Cerebellar cortex (tissue), 1 donor: ENCODE measurements around the gene MSRB3.
"Not testable (repeated sequence)": the region's sequence is repeated elsewhere in the genome, so short reads cannot be mapped to it uniquely, and the experiment has no call there.

Experiments
- DNase-seq: peaks from one replicate; pipeline ENCODE4 v3.0.0-alpha.2; 2015; ENCODE audit warnings: low spot score

MSRB3 gene

DNA sequence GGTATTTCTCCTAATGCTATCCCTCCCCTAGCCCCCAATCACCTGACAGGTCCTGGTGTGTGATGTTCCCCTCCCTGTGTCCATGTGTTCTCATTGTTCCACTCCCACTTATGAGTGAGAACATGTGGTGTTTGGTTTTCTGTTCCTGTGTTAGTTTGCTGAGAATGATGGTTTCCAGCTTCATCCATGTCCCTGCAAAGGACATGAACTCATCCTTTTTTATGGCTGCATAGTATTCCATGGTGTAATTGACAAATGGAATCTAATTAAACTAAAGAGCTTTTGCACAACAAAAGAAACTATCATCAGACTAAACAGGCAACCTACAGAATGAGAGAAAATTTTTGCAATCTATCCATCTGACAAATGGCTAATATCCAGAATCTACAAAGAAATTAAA is 178.9 kb downstream of the MSRB3 start:
- not testable (repeated sequence) for DNase-seq

DNA sequence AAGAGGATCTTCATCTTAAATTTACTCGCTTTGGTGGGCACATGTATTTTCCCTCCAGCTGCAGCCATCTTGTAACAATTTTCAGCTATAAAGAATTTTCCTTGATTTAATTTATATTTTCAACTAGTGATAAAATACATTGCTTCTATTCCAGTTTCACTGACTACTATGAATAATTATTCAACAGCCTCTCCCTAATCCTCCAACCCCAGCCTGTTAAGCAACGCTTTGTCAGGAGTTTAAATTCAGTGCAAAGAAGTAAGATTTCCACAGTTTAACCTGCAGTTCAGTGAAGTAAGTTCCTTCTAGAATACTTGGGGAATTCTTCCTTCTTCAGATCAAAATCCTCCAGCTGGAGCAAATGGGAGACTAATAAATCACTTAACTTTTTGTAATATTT is 180.2 kb downstream of the MSRB3 start:
- DNase-seq, result no peak

DNA sequence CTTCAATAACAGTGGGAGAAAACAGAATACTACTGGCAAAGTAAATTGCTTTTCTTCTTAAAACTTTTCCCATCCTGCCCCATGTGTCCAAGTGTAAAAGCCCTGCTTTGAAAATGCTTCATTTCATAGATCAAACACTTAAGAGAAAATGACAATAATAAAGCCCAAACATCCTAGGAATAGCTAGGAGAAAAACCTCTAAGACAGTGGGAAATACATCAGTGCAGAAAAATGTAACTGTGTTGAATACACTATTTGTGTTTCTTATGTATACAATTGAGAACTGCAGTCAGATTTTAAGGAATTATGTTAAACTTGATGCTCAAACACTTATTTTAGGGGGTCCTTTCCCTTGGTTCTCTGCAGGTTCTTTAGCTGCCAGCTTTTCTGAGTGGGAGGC is 181.1 kb downstream of the MSRB3 start:
- no peak for DNase-seq

DNA sequence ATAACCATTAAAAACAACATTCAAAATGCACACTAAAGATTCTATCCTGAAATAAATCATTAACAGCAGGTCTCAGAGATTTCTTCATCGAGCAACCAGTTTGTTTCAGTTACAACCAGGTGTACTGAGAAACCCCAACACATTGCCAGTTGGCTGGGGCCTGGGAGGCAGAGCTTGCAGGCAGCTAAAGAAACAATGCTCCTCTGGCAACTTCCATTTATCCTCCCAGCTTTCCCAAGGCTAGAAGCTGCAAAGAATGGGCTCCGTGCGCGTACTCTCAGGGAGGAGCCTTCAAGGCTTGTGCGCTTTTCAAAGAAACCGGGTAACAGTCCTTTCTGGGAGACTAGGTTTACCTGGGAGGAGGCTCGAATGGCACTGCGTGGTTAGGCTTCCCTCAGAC is 181.6 kb downstream of the MSRB3 start:
- DNase-seq, result no peak

DNA sequence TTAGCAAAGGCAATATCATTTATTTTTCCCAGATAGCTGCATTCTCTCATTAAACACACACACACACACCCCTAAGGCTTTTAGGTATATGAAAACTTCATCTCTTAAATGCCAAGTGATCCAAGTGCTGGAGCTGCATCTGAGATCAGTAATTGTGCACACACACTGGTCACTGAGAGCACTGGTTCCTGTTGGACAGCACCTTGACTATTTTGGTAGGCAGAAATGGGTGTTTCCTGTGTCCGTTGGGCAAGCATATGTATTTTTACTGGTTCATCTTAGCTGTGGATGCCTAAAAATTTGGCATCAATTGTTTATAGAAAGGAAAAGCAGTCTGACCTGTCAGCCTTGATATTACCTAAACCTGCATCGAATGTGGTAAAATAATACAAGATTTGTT is 182.5 kb downstream of the MSRB3 start:
- DNase-seq, result no peak

DNA sequence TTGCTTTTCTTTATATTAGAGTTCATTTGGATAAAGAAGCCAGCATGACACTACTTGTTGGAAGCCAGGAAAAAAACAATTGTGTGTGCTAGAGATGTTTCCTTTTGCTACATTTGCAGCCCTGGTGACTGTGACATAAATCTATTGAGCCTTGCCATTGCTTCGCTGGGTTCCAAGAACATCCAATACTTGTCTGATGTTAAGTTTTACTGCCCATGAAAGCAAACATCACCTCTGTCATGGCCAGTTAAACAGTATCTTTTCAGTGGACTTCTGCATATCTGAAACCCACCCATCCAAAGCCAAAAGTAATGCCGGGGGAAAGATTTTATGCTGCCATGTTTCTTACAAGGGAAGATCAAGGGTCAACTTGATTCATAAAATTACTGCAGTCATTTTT is 184.0 kb downstream of the MSRB3 start:
- no peak for DNase-seq

DNA sequence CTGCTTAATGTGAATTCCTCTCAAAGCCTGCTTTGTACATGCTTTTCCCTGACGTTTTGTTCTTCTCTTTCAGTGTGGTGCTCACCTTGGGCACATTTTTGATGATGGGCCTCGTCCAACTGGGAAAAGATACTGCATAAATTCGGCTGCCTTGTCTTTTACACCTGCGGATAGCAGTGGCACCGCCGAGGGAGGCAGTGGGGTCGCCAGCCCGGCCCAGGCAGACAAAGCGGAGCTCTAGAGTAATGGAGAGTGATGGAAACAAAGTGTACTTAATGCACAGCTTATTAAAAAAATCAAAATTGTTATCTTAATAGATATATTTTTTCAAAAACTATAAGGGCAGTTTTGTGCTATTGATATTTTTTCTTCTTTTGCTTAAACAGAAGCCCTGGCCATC is 184.6 kb downstream of the MSRB3 start:
- DNase-seq, result no peak

DNA sequence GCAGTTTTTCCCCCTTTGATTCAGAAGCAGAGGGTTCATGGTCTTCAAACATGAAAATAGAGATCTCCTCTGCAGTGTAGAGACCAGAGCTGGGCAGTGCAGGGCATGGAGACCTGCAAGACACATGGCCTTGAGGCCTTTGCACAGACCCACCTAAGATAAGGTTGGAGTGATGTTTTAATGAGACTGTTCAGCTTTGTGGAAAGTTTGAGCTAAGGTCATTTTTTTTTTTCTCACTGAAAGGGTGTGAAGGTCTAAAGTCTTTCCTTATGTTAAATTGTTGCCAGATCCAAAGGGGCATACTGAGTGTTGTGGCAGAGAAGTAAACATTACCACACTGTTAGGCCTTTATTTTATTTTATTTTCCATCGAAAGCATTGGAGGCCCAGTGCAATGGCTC is 185.1 kb downstream of the MSRB3 start:
- no peak for DNase-seq

DNA sequence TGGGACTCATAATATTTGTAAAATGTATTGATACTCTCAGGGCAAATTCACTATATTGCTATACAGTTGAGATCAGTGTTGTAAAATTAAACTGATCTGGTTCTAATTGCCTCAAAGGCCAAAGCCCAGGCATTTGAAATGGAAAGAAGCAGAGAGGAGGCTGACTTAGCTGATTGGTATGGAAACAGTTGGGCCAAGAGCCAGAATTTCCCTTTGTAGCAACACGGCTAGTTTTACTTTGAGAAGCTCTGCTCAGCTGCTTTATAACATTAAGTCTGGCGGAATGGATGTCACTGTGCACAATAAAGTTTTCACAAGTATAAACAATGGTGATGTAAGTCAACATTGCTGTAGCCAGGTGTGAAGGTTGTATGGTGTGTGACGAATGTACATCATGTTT is 186.4 kb downstream of the MSRB3 start:
- no peak for DNase-seq

DNA sequence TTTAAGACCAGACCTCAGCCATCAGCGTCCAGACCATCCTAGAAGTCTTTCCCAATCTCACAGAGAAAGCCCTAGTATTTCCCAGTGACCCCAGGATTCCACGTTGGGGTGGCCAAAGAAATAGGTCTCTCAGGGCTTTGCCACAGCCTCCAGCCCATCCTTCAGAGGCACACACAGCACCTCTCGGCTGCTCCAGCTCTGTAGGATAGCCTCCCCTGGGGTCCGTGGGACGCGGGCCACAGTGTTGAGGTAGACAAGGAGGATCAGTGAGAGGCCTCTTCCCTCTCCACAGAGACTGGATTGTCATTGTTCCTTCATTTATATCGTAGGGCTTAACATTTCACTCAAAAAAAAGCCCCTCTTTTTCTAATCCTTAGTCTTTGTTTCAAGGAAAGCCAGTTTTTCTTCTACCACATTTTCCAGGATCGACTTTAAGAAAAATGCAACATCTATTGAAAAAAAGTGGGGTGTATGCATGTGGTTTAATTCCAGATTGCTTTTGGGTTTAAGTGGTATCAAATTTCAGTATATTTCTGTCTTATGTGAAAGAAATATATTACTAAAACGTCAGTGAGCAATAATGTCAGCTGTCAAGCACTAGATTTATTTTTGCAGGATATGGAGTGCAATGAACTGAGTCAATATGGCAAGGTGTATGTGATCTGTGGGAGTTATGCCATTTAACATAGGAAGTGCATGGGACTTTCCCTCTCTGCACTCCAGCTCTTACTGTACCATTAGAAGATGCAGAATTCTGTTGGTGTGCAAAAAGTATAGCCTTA is 187.5 kb downstream of the MSRB3 start:
- DNase-seq, result no peak

DNA sequence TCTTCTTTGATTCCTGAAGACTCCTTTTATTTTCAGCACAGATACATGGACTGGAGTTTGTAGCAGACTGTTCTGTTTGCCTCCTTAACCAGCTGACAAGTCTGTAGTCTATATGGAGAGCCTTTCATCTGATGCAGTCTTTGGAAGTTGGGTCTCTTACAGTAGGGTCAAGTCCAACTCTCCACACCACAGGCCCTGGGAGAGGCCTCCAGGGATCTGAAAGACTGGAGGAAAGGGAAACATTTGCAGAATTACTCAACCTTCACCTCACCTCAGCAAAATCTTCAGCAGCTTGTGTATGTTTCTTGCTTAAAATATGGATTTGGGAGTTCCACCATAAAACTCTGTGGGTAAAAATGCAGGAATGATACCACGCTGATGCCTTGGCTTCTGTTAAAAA is 188.4 kb downstream of the MSRB3 start:
- DNase-seq, result no peak

DNA sequence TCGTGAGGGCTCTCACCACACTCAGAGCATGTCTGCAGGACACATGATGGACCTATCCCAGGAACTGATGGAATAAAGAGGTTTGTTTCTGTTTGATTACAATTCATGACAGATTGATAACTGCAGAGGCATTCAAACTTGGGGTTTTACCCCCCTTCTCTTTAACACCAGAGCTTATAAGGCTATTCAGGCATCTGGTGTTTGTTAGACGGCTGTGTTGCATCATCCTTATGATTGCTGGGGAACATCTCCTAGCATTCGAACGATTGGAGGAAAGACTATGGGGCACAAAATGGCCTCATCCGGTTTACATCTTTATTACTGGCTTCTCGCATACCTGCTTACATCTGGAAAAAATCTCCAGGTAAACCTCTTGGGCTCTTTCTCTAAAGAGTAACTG is 191.8 kb downstream of the MSRB3 start:
- DNase-seq, result no peak

DNA sequence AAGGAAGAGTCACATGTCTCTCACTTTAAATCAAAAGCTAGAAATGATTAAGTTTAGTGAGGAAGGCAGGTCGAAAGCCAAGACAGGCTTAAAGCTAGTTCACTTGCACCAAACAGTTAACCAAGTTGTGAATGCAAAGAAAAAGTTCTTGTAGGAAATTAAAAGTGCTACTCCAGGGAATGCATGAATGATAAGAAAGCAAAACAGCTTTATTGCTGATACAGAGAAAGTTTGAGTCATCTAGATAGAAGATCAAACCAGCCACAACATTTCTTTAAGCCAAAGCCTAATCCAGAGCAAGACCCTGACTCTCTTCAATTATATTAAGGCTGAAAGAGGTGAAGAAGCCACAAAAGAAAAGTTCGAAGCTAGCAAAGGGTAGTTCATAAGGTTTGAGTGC is 193.6 kb downstream of the MSRB3 start:
- no peak for DNase-seq

DNA sequence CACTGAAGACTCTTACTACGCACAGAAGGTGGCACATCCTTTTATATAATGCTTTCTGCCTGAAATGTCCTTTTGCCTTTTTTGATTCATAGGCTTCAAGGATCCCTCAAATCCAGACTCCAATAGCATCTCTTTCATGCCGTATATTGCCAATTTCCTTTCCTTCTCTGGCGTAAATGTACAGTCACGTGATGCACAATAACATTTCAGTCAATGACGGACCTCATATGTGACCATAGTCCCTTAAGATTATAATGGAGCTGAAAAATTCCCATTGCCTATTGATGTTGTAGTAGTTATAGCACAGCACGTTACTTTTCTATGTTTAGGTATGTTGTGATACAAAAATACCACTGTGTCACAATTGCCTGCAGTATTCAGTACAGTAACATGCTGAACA is 196.3 kb downstream of the MSRB3 start:
- DNase-seq, result no peak

DNA sequence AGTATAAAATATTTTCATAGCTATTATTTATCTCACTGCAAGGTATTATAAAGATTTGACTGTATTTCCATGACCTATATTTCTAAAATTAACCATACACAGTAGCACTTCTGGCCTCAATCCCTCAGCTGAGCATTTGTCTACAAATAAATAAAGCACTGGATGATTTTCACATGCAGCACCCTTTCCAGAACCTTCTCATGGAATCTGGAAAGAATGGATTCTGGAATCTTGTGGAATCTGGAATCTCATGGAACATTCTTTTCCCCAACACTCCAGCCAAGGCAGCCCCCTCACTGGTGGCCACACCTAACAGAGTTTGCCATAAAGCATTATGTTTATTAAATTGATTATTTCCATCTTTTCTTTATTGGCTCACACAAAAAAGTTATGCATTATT is 199.2 kb downstream of the MSRB3 start:
- DNase-seq, result no peak

DNA sequence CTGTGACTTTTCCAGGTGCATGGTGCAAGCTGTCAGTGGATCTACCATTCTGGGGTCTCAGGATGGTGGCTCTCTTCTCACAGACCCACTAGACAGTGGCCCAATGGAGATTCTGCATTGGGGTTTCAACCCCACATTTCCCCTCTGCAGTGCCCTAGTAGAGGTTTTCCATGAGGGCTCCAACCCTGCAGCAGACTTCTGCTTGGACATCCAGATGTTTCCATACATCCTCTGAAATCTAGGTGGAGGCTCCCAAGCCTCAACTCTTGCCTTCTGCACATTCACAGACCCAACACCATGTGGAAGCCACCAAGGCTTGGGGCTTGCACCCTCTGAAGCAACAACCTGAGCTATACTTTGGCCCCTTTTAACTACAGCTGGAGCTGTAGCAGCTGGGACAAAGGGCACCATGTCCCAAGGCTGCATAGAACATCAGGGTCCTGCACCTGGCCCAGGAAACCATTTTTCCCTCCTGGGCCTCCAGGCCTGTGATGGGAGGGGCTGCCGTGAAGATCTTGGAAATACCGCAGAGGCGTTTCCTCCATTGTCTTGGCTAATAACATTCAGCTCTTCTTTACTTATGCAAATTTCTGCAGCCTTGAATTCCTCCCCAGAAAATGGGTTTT is 205.5 kb downstream of the MSRB3 start:
- DNase-seq, result not testable (repeated sequence)

DNA sequence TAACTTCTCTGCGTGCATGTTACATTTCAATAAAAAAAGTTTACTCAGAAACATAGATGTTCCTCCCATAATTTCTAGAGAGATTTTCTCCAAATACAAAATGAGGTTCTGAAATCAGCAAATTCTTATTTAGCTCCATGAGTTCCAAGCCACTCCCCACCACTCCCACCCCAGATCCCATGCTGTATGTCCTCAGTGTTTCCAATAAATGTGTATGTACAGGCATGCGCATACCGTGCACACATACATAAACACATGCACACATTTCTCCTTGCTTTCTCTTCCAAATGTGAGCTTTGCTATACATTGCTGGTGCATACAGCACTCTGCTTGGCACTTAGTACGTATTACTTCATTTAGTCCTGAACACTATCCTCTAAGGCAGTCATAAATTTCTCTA is 209.7 kb downstream of the MSRB3 start:
- DNase-seq, result no peak

DNA sequence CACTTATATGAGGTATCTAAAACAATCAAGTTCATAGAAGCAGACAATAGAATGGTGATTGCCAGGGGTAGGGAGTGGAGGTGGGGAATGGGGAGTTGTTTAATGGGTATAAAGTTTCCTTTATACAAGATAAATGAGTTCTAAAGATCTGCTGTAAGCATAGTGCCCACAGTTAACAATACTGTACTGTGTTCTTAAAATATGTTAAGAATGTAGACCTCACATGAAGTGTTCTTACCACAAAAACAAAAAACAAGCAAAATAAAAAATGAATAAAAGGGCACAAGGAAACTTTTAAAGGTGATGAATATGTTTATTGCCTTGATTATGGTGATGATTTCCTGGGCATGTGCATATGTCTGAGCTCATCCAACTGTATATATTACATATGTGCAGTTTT is 211.8 kb downstream of the MSRB3 start:
- no peak for DNase-seq

DNA sequence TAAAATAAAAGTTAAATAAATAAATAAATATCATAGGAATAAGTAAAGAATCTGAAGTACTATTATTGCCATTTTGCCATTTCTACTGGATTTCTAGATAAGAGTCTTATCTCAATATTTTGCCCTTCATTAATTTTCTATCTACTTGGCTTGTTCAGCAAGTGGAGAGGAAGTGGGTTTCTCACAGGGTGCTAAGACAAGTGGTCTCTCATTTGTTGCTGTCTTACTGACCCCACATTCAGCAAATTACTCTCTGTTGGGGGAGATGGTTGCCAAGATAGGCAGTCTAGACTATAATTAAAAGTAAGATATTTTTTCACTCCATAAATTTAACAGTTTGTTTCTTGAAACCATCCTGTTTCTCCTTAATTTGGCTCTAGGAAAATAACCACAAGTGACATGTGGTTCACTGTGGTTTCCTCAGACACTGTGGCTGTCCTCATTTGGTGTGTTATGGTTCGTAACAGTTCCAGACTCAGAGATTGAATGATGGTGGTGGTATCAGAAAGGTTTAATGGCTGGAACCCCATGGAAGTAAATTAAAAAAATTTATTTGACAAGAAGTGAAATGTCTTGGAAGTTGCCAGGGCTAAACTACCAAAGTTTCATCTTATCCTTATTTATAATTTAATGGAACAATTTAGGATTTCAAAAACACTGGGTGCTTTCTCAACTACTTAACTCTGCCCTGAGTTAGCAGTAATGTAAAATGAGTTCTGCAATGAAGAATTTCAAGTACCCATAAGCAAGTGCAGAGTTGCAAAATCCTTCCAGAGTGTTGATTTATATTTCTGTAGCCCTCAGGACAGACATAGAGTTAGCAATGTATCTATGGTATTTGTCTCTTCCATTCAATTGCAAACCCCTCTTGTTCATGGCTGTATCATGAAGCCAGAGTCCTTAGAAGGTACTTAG is 214.8 kb downstream of the MSRB3 start:
- no peak for DNase-seq

DNA sequence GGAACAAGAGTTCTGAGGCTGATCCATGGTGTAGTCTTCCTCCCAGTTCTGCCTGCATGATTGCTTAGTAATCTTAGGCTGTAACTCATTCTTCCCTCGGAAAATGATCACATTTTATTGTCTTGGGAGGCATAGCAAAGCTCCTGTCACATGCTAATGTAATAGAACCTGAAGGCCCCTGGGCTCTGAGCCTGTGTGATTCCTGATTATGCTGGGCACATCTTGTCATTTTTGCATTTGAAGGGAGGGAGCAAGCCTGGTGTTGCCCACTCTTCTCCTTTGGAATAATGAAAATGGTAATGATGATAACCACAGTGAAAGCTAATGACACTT is 215.4 kb downstream of the MSRB3 start:
- no peak for DNase-seq

DNA sequence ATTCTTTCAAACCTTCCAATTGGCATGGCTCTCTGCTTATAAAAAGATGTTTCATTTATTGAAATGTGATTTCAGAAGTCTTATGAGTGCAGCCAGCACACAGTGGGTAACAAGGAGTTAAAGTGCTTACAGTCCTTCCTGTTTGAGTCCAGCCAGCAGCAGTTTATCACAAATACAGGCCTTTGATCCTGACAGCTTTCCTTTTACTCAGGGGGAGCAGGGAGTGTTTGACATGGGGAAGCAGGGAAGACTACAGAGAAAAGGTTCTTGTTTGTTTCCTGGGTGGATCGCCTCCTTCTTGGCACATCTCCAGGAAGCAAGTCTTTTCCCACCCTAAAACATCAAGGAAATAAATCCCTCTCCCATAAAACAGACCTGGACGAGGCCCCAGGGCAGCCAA is 216.1 kb downstream of the MSRB3 start:
- DNase-seq, result no peak

DNA sequence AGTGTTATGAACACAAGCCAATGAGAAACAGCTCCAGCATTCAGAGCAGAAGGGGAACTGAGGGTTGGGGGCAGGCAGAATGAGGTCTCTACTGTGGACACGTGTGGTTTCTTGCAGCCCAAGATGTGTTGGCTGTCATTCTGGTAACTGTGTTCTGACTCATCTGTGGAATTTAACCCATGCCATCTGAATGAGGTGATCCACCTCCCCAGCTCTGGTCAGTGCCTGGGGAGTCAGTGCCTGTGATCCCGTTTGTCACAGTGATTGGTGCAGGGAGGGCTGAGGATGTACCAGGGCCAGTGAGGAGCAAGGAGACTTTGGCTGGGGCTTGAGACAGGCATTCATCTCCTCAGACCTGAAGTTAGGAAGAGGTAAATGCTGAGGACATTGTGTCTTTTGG is 216.8 kb downstream of the MSRB3 start:
- DNase-seq, result no peak

DNA sequence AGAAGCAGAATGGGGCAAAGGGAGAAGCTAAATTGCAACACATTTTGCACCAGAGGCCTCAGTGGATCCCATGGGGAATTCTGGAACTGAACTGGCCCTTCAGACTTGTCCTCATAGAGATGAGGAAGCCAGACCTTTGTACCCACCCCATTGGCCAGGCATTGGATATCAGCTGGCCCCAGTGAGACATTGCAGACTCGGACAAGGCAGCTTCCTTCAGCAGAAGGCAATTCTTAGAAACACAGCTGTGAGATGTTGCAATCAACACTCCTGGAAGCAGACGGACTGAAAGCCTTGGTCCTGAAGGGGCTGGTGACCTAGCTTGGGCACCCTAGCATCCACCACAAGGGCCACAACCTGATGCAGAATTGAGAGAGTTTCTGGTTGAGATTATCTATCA is 218.1 kb downstream of the MSRB3 start:
- DNase-seq, result no peak
